WI38 (cell line): ENCODE results near the gene AMMECR1L.

Source experiments
- H3K4me3 ChIP-seq: 2 replicates; pipeline ENCODE4 v1.5.1; 2011; ENCODE audit warnings: low read depth, mild to moderate bottlenecking, control low read depth, low read length
- TF ChIP-seq, protein P1 (sequence below): IDR thresholded peaks from 2 replicates; pipeline ENCODE4 v1.5.1; 2012; ENCODE audit warnings: low read depth, mild to moderate bottlenecking, control low read depth, low read length

The AMMECR1L gene

DNA sequence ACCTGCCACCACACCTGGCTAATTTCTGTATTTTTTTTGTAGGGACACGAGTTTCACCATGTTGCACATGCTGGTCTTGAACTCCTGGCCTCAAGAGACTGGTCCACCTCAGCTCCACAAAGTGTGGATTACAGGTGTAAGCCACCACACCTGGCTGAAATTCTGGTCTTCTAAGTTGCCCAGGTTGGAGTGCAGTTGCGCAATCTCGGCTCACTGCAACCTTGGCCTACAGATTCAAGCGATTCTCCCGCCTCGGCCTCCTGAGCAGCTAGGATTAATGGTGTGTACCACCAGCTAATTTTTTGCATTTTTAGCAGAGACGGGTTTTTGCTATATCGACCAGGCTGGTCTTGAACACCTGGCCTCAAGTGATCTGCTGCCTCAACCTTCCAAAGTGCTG is 33.4 kb downstream of the AMMECR1L start:
- no peak overlapping the region for H3K4me3 ChIP-seq
- TF ChIP-seq, protein P1, sequence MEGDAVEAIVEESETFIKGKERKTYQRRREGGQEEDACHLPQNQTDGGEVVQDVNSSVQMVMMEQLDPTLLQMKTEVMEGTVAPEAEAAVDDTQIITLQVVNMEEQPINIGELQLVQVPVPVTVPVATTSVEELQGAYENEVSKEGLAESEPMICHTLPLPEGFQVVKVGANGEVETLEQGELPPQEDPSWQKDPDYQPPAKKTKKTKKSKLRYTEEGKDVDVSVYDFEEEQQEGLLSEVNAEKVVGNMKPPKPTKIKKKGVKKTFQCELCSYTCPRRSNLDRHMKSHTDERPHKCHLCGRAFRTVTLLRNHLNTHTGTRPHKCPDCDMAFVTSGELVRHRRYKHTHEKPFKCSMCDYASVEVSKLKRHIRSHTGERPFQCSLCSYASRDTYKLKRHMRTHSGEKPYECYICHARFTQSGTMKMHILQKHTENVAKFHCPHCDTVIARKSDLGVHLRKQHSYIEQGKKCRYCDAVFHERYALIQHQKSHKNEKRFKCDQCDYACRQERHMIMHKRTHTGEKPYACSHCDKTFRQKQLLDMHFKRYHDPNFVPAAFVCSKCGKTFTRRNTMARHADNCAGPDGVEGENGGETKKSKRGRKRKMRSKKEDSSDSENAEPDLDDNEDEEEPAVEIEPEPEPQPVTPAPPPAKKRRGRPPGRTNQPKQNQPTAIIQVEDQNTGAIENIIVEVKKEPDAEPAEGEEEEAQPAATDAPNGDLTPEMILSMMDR: no peak

DNA sequence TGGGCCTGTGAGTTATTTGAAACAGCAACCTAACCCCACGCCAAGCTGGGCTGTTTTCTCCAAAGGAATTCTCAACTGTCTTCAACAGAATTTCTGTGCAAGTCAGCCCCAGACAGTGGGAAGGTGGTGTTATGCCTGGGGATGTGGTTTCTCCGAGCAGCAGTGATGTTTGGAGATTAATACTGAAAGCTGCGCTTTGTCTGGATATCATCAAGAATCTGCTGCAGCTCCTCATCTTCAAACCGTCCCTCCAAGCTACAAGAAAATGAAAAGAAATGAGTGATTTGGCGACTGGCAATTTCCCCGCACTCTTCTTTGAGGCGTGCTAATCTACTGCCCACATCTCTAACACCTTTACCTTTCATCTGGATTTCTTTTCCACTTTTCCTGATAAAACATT is 37.8 kb downstream of the AMMECR1L start:
- TF ChIP-seq, protein P1: no peak

DNA sequence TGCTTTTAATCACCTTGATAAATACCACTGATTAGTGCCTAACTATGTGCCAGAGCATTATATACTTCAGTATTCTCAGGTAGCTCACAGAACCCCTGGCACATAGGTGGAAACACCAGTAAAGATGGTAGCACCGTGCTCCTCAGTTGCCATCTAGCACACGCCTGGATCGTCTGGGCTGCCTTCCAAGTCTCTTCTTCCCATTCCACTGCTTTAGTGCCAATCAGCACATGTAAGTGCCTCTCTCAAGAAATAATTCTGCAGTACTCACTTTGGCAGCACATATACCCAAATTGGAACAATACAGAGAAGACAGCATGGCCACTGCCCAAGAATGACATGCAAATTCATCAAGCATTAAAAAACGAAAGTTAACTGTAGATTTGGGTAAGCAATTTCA is 40.8 kb downstream of the AMMECR1L start:
- H3K4me3 ChIP-seq: no peak overlapping the region
- TF ChIP-seq, protein P1: no peak

More for the DNA sequence above, 37.8 kb downstream of the AMMECR1L start:
- H3K4me3 ChIP-seq: no peak overlapping the region

DNA sequence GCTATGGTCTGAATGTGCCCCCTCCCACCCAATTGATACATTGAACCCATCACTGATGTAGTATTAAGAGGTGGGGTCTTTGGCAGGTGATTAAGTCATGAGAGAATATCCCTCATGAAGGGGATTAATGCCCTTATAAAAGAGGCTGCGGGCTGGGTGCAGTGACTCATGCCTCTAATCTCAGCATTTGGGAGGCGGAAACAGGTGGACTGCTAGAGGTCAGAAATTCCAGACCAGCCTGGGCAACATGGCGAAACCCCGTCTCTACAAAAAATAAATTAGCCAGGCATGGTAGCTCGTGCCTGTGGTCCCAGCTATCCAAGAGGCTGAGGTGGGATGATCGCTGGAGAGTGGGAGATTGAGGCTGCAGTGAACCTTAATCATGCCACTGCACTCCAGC is 42.1 kb downstream of the AMMECR1L start:
- TF ChIP-seq, protein P1: no peak
- H3K4me3 ChIP-seq: no peak overlapping the region

DNA sequence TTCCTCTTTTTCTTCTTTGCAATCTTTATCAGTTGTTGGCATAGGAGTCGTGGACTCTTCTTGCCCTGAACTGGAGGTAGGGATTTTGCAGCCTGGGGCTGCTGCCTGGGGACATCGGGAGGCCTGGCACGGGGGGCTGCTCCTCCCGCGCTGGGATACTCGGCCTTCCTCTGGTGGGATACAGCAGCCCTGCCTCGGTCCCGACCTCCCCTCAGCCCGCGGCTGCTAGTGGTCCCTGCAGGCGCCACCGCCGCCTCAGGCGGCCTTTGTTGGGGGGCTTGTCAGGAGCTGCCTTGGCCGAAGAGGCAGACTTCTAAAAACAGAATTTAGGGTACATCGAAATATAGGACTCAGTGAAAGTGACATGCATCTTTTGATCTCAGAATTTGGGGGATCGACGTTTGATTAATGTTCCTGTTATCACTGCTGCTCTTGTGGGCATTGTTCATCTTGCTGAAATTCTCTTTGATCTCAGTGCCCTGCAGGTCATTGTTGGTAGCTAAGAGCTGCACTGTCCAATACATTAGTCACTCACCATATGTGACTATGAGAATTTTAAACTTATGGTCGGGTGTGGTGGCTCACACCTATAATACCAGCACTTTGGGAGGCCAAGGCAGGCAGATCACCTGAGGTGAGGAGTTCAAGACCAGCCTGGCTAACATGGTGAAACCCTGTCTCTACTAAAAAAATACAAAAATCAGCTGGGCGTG is 44.1 kb downstream of the AMMECR1L start:
- TF ChIP-seq, protein P1: no peak
- H3K4me3 ChIP-seq: no peak overlapping the region

DNA sequence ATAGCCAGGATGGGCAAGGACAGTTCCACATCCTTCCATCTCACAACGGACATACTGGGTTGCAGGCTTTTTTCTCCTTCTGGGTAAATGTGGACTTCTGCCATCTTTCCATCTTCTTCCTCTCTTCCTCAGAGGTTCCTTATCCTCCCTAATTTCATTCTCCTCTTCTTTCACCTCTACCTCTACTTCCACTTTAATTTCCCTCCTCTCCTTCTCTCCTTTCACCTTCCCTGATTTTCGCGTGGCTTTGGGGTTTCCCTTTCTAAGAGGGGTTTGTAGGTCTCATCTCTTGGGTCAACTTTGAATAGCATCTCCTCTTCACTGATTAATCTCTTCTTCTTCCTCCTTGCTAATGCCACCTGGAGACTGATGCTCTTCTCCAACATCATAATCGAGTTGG is 44.9 kb downstream of the AMMECR1L start:
- TF ChIP-seq, protein P1: no peak
- no peak overlapping the region for H3K4me3 ChIP-seq

- TF ChIP-seq, protein P1: no peak
- H3K4me3 ChIP-seq: no peak overlapping the region
Measured at GRCh38 chr2:127834951-127835350, 50.8 kb downstream of the AMMECR1L start.
